ENCODE measurements around the gene PLEKHG7.

PLEKHG7 gene

GRCh38 chr12:92715625-92716024 is 12.8 kb downstream of the PLEKHG7 start:
- DNase-seq (ENCODE audit: low read depth in 2 of 2) = no peak

- no peak for DNase-seq (ENCODE audit: low read depth in 2 of 2)
Measured at GRCh38 chr12:92717202-92717601, 14.4 kb downstream of the PLEKHG7 start.

GRCh38 chr12:92718483-92718990 is 15.7 kb downstream of the PLEKHG7 start:
- no peak for DNase-seq (ENCODE audit: low read depth in 2 of 2)

GRCh38 chr12:92719674-92720073 is 16.9 kb downstream of the PLEKHG7 start:
- DNase-seq (ENCODE audit: low read depth in 2 of 2) = no peak

GRCh38 chr12:92721130-92721529 is 18.3 kb downstream of the PLEKHG7 start:
- no peak for DNase-seq (ENCODE audit: low read depth in 2 of 2)

GRCh38 chr12:92721656-92722055 is 18.9 kb downstream of the PLEKHG7 start:
- DNase-seq (ENCODE audit: low read depth in 2 of 2) = no peak

- no peak for DNase-seq (ENCODE audit: low read depth in 2 of 2)
Measured at GRCh38 chr12:92722897-92723296, 20.1 kb downstream of the PLEKHG7 start.

- DNase-seq (ENCODE audit: low read depth in 2 of 2) = no peak
Measured at GRCh38 chr12:92726850-92727249, 24.1 kb downstream of the PLEKHG7 start.

- no peak for DNase-seq (ENCODE audit: low read depth in 2 of 2)
Measured at GRCh38 chr12:92729773-92730305, 27.1 kb downstream of the PLEKHG7 start.

GRCh38 chr12:92730758-92731157 is 28.0 kb downstream of the PLEKHG7 start:
- DNase-seq (ENCODE audit: low read depth in 2 of 2) = no peak

- no peak for DNase-seq (ENCODE audit: low read depth in 2 of 2)
Measured at GRCh38 chr12:92732216-92732615, 29.4 kb downstream of the PLEKHG7 start.

- no peak for DNase-seq (ENCODE audit: low read depth in 2 of 2)
Measured at GRCh38 chr12:92732716-92733115, 29.9 kb downstream of the PLEKHG7 start.

- DNase-seq (ENCODE audit: low read depth in 2 of 2) = no peak
Measured at GRCh38 chr12:92733181-92733580, 30.4 kb downstream of the PLEKHG7 start.

- no peak for DNase-seq (ENCODE audit: low read depth in 2 of 2)
Measured at GRCh38 chr12:92733661-92734060, 30.9 kb downstream of the PLEKHG7 start.

GRCh38 chr12:92735131-92735721 is 32.4 kb downstream of the PLEKHG7 start:
- no peak for DNase-seq (ENCODE audit: low read depth in 2 of 2)

GRCh38 chr12:92736605-92737004 is 33.8 kb downstream of the PLEKHG7 start:
- no peak for DNase-seq (ENCODE audit: low read depth in 2 of 2)

GRCh38 chr12:92737855-92738850 is 35.4 kb downstream of the PLEKHG7 start:
- DNase-seq (ENCODE audit: low read depth in 2 of 2) = no peak

- no peak for DNase-seq (ENCODE audit: low read depth in 2 of 2)
Measured at GRCh38 chr12:92739113-92739512, 36.3 kb downstream of the PLEKHG7 start.

GRCh38 chr12:92740411-92740810 is 37.6 kb downstream of the PLEKHG7 start:
- DNase-seq (ENCODE audit: low read depth in 2 of 2) = no peak

- no peak for DNase-seq (ENCODE audit: low read depth in 2 of 2)
Measured at GRCh38 chr12:92743026-92743425, 40.2 kb downstream of the PLEKHG7 start.

- no peak for DNase-seq (ENCODE audit: low read depth in 2 of 2)
Measured at GRCh38 chr12:92745856-92746550, 43.2 kb downstream of the PLEKHG7 start.

GRCh38 chr12:92747151-92747550 is 44.4 kb downstream of the PLEKHG7 start:
- DNase-seq (ENCODE audit: low read depth in 2 of 2) = no peak

Measured in stimulated activated CD4-positive, alpha-beta T cell treated with anti-CD3 and anti-CD28 coated beads, Interleukin-4, amount 100 ng/mL, for 48 hours (primary cell).